MM.1S (cell line): Measurements from ENCODE around the gene STYX.

Source experiments
- DNase-seq: peaks from one replicate; pipeline ENCODE4 v3.0.0-alpha.2; 2015
- H2AFZ ChIP-seq: fragments of 300-600 bp; sonication (generic); 2 replicates; pipeline ENCODE4 v1.6.0; 2016; ENCODE audit warnings: antibody characterized with exemption, low read length
- H3F3A ChIP-seq: fragments of 300-600 bp; sonication (generic); 2 replicates; pipeline ENCODE4 v1.6.1; 2016; ENCODE audit warnings: mild to moderate bottlenecking, antibody characterized with exemption, low read length, moderate library complexity, mixed read lengths; ENCODE audit not compliant: insufficient read depth
- H3K27ac ChIP-seq: fragments of 300-600 bp; sonication (generic); 2 replicates; pipeline ENCODE4 v1.5.1; 2016; ENCODE audit warnings: mild to moderate bottlenecking, low read length
- H3K27me3 ChIP-seq: fragments of 300-600 bp; sonication (generic); replicated peaks from 2 replicates; pipeline ENCODE4 v1.6.0; 2016; ENCODE audit warnings: low read length; ENCODE audit not compliant: insufficient read depth
- H3K36me3 ChIP-seq: fragments of 300-600 bp; sonication (generic); replicated peaks from 2 replicates; pipeline ENCODE4 v1.6.1; 2016; ENCODE audit warnings: mild to moderate bottlenecking, low read length, mixed read lengths; ENCODE audit not compliant: insufficient read depth
- H3K4me1 ChIP-seq: fragments of 300-600 bp; sonication (generic); 2 replicates; pipeline ENCODE4 v1.6.1; 2016; ENCODE audit warnings: low read length, mixed read lengths
- H3K4me2 ChIP-seq: fragments of 300-600 bp; sonication (generic); 2 replicates; pipeline ENCODE4 v1.6.0; 2016; ENCODE audit warnings: low read depth, low read length
- H3K4me3 ChIP-seq: fragments of 300-600 bp; sonication (generic); 2 replicates; pipeline ENCODE4 v1.5.1; 2016; ENCODE audit warnings: low read length, mixed read lengths
- H3K79me2 ChIP-seq: fragments of 300-600 bp; sonication (generic); 2 replicates; pipeline ENCODE4 v1.6.1; 2016; ENCODE audit warnings: mixed run types, low read length, mixed read lengths
- H3K9ac ChIP-seq: fragments of 300-600 bp; sonication (generic); 2 replicates; pipeline ENCODE4 v1.6.1; 2016; ENCODE audit warnings: low read length, mixed read lengths
- H3K9me2 ChIP-seq: fragments of 300-600 bp; sonication (generic); replicated peaks from 2 replicates; pipeline ENCODE4 v1.6.1; 2016; ENCODE audit warnings: mild to moderate bottlenecking, low read length, mixed read lengths; ENCODE audit not compliant: insufficient read depth
- H3K9me3 ChIP-seq: fragments of 300-600 bp; sonication (generic); replicated peaks from 2 replicates; pipeline ENCODE4 v1.6.1; 2016; ENCODE audit warnings: mild to moderate bottlenecking, low read length, mixed read lengths; ENCODE audit not compliant: insufficient read depth
- H4K20me1 ChIP-seq: fragments of 300-600 bp; sonication (generic); 2 replicates; pipeline ENCODE4 v1.6.1; 2016; ENCODE audit warnings: mild to moderate bottlenecking, low read length, moderate library complexity, mixed read lengths; ENCODE audit not compliant: insufficient read depth
- EZH2 ChIP-seq: fragments of 300-600 bp; sonication (generic); optimal IDR thresholded peaks from 2 replicates; pipeline ENCODE3; 2017; ENCODE audit warnings: low read depth, mild to moderate bottlenecking, antibody characterized with exemption, low read length, mixed read lengths
- EZH2phosphoT487 ChIP-seq: fragments of 300-600 bp; sonication (generic); IDR thresholded peaks from 2 replicates; pipeline ENCODE4 v1.6.1; 2018; ENCODE audit warnings: antibody characterized with exemption, low read length
- TF ChIP-seq, protein P1 (sequence below): fragments of 300-600 bp; sonication (generic); IDR thresholded peaks from 2 replicates; pipeline ENCODE4 v1.5.1; 2016; ENCODE audit warnings: antibody characterized with exemption, low read length, mixed read lengths

The STYX gene

DNA sequence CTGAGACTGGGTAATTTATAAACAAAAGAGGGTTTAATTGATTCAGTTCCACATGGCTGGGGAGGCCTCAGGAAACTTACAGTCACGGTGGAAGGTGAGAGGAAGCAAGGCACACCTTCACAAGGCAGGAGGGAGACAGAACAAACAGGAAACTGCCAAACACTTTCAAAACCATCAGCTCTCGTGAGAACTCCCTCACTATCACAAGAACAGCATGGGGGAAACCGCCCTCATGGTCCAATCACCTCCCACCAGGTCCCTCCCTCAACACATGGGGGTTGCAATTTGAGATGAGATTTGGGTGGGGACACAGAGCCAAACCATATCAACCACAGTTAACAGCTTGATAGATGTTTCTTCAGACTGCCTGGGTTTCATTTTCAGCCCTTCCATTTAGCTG is 67.7 kb downstream of the STYX start:
- Histone ChIP-seq H3K9ac (no peak overlapping the region), H3K4me1 (no peaks in the 10 kb centered on the region), H3K79me2 (no peaks in the 10 kb centered on the region), H3K9me3 (no peaks in the 10 kb centered on the region), H3K4me3 (no peak overlapping the region), H3K9me2 (no peaks in the 10 kb centered on the region), H3F3A (no peaks in the 10 kb centered on the region), H3K4me2 (no peak overlapping the region), H3K27me3 (no peaks in the 10 kb centered on the region), H4K20me1 (no peaks in the 10 kb centered on the region), H2AFZ (no peak overlapping the region), H3K36me3 (no peaks in the 10 kb centered on the region), H3K27ac (no peak overlapping the region)
- no peak for DNase-seq
- TF ChIP-seq EZH2 (no peak), EZH2phosphoT487 (no peak)
- TF ChIP-seq, protein P1, sequence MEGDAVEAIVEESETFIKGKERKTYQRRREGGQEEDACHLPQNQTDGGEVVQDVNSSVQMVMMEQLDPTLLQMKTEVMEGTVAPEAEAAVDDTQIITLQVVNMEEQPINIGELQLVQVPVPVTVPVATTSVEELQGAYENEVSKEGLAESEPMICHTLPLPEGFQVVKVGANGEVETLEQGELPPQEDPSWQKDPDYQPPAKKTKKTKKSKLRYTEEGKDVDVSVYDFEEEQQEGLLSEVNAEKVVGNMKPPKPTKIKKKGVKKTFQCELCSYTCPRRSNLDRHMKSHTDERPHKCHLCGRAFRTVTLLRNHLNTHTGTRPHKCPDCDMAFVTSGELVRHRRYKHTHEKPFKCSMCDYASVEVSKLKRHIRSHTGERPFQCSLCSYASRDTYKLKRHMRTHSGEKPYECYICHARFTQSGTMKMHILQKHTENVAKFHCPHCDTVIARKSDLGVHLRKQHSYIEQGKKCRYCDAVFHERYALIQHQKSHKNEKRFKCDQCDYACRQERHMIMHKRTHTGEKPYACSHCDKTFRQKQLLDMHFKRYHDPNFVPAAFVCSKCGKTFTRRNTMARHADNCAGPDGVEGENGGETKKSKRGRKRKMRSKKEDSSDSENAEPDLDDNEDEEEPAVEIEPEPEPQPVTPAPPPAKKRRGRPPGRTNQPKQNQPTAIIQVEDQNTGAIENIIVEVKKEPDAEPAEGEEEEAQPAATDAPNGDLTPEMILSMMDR: no peak

DNA sequence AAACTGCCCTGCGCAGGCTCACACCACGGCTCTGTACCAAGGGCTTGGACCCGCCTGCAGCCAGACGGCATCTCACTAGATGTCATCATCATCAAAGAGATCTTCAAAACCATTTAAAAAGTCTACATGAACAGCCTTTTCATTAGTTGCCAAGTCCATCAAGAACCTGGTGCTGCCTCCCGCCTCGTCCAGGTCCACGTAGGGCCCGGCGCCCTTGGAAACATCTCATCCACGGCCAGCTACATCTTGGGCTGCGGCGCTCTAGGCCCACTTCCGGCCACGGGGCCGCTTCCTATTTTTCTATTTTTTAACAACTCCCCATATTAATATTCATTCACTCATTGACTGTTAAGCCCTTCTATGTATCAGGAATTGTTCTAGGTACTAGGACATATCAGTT is 68.9 kb downstream of the STYX start:
- no peak overlapping the region for H3K4me3 ChIP-seq

DNA sequence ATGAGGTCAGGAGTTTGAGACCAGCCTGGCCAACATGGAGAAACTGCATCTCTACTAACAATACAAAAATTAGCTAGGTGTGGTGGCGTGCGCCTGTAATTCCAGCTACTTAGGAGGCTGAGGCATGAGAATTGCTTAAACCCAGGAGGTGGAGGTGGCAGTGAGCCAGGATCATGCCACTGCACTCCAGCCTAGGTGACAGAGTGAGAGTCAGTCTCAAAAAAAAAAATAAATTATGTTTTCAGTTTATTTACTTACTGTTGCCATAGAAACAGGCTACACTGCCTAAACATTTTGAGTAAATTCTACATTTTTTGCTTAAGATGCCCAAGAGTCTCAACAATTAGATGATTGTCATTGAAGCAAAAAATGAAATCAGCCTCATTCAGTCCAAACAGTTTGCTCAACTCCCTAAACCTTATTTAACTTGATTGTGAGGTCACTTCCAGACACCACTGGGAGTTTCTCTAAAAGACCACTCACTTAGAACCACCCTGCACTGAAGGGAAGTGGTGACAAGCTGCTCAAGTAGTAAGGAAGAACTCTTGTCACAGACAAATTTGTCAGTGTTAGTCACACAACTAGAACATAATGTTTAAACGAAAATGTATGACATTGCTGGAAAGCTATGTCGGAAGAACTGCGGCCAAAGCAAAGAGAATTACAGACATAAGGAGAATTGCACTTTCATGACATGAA is 71.2 kb downstream of the STYX start:
- TF ChIP-seq, protein P1: no peak
- TF ChIP-seq EZH2phosphoT487: no peak
- TF ChIP-seq EZH2: no peak
- no peak overlapping the region for H3K9ac ChIP-seq
- no peaks in the 10 kb centered on the region for H3K9me3 ChIP-seq
- no peaks in the 10 kb centered on the region for H4K20me1 ChIP-seq
- H3K27me3 ChIP-seq: no peaks in the 10 kb centered on the region
- H3K4me3 ChIP-seq: no peak overlapping the region
- no peaks in the 10 kb centered on the region for H3F3A ChIP-seq
- no peaks in the 10 kb centered on the region for H3K4me1 ChIP-seq
- H3K27ac ChIP-seq: no peak overlapping the region
- H3K36me3 ChIP-seq: no peaks in the 10 kb centered on the region
- no peak overlapping the region for H2AFZ ChIP-seq
- H3K9me2 ChIP-seq: no peaks in the 10 kb centered on the region
- no peak overlapping the region for H3K4me2 ChIP-seq
- H3K79me2 ChIP-seq: no peaks in the 10 kb centered on the region
- DNase-seq: no peak

More for the DNA sequence above, 68.9 kb downstream of the STYX start:
- Histone ChIP-seq H3K4me2 (no peak overlapping the region), H3K27ac (no peak overlapping the region), H3K4me1 (no peaks in the 10 kb centered on the region), H4K20me1 (no peaks in the 10 kb centered on the region), H2AFZ (no peak overlapping the region), H3K36me3 (no peaks in the 10 kb centered on the region), H3K9me3 (no peaks in the 10 kb centered on the region), H3K9me2 (no peaks in the 10 kb centered on the region), H3F3A (no peaks in the 10 kb centered on the region), H3K79me2 (no peaks in the 10 kb centered on the region), H3K9ac (no peak overlapping the region), H3K27me3 (no peaks in the 10 kb centered on the region)
- DNase-seq: no peak
- TF ChIP-seq, protein P1: no peak
- TF ChIP-seq EZH2 (no peak), EZH2phosphoT487 (no peak)
